IMR-90 (cell line): ENCODE measurements around the gene MPP2. TPM values are rescaled to one million over a fixed set of nuclear protein-coding genes. Genes with fewer than 3 reads are reported as not detected.
A peak's percentile ranks its signal among the peaks of the same experiment; 100 is the strongest.

ENCODE experiments used
- ATAC-seq: fragments of 200-7000 bp; cut with Tn5 transposase; 2 replicates; pipeline ENCODE4 v1.9.1; 2020; ENCODE audit warnings: low read depth, mild to moderate bottlenecking, moderate library complexity
- BruUV-seq: library from RNA; stranded (reverse); fragments of 400-500 nt; replicated peaks from 2 replicates; lab custom pipeline; 2021; lab: Mats Ljungman, UMichigan
- CTCF ChIA-PET: fragments of 300-600 bp; formaldehyde crosslinking; extraction: SDS; loops from one replicate; lab custom pipeline; 2021; ENCODE audit warnings: antibody characterized with exemption; lab: Yijun Ruan, JAX
- POLR2A ChIA-PET: fragments of 300-600 bp; sonication (Branson Sonifier 250); formaldehyde crosslinking; loops from one replicate; lab custom pipeline; 2022; ENCODE audit warnings: antibody characterized with exemption; ENCODE audit not compliant: unreplicated experiment; lab: Charles Lee
- DNase-seq: peaks from one replicate; pipeline ENCODE4 v3.0.0; 2013
- H2AFZ ChIP-seq: replicated peaks from 2 replicates; pipeline ENCODE3; 2013; ENCODE audit warnings: low read length, mild to moderate bottlenecking; ENCODE audit not compliant: poor library complexity
- H2AK5ac ChIP-seq: 2 replicates; pipeline ENCODE4 v1.6.1; 2013; ENCODE audit warnings: low read depth, low read length, inconsistent platforms
- H2AK9ac ChIP-seq: replicated peaks from 2 replicates; pipeline ENCODE3; 2013; ENCODE audit warnings: mild to moderate bottlenecking, low read depth, low read length, moderate library complexity; ENCODE audit not compliant: poor library complexity
- H2BK120ac ChIP-seq: 2 replicates; pipeline ENCODE4 v1.6.1; 2013; ENCODE audit warnings: low read depth, low read length, inconsistent platforms
- H2BK15ac ChIP-seq: 3 replicates; pipeline ENCODE4 v1.6.1; 2013; ENCODE audit warnings: low read depth, low read length, inconsistent platforms
- H2BK20ac ChIP-seq: 2 replicates; pipeline ENCODE4 v1.6.1; 2013; ENCODE audit warnings: low read depth, mild to moderate bottlenecking, inconsistent platforms, low read length, moderate library complexity
- H2BK5ac ChIP-seq: 2 replicates; pipeline ENCODE4 v1.6.1; 2013; ENCODE audit warnings: mild to moderate bottlenecking, low read depth, low read length, inconsistent platforms; ENCODE audit not compliant: poor library complexity, severe bottlenecking
- H3K14ac ChIP-seq: replicated peaks from 2 replicates; pipeline ENCODE4 v1.6.1; 2013; ENCODE audit warnings: low read depth, low read length, inconsistent platforms
- H3K18ac ChIP-seq: 2 replicates; pipeline ENCODE4 v1.6.1; 2013; ENCODE audit warnings: low read depth, low read length, control low read depth
- H3K23ac ChIP-seq: 2 replicates; pipeline ENCODE4 v1.6.1; 2013; ENCODE audit warnings: low read depth, low read length, inconsistent platforms
- H3K27ac ChIP-seq: 2 replicates; pipeline ENCODE4 v1.5.1; 2013; ENCODE audit warnings: mild to moderate bottlenecking, control low read depth, low read length; ENCODE audit not compliant: insufficient read depth
- H3K27me3 ChIP-seq: 2 replicates; pipeline ENCODE4 v1.6.1; 2013; ENCODE audit warnings: low read length; ENCODE audit not compliant: control insufficient read depth, insufficient read depth
- H3K36me3 ChIP-seq: 2 replicates; pipeline ENCODE4 v1.6.1; 2013; ENCODE audit warnings: low read length, mixed read lengths; ENCODE audit not compliant: control insufficient read depth, insufficient read depth
- H3K4ac ChIP-seq: 2 replicates; pipeline ENCODE4 v1.6.1; 2013; ENCODE audit warnings: low read depth, low read length, inconsistent platforms
- H3K4me1 ChIP-seq: 2 replicates; pipeline ENCODE4 v1.6.1; 2013; ENCODE audit warnings: low read length, mixed read lengths; ENCODE audit not compliant: control insufficient read depth, insufficient read depth
- H3K4me2 ChIP-seq: 2 replicates; pipeline ENCODE4 v1.6.1; 2013; ENCODE audit warnings: low read depth, mild to moderate bottlenecking, control low read depth, low read length, moderate library complexity
- H3K4me3 ChIP-seq: 2 replicates; pipeline ENCODE4 v1.5.1; 2013; ENCODE audit warnings: low read depth, mild to moderate bottlenecking, control low read depth, low read length, moderate library complexity; ENCODE audit not compliant: insufficient read depth
- H3K56ac ChIP-seq: 2 replicates; pipeline ENCODE4 v1.6.1; 2013; ENCODE audit warnings: low read length, inconsistent platforms; ENCODE audit not compliant: insufficient read depth; ENCODE audit errors: extremely low read depth
- H3K79me1 ChIP-seq, 2 experiments: 2 replicates each; pipeline ENCODE4 v1.6.1; 2013; ENCODE audit warnings: low read length in 2 of 2, inconsistent platforms in 1 of 2, low read depth in 1 of 2
- H3K9ac ChIP-seq: 2 replicates; pipeline ENCODE4 v1.6.1; 2013; ENCODE audit warnings: low read depth, low read length, control low read depth
- H3K9me1 ChIP-seq: 2 replicates; pipeline ENCODE4 v1.6.1; 2013; ENCODE audit warnings: low read length, inconsistent platforms; ENCODE audit not compliant: insufficient read depth
- H3K9me3 ChIP-seq: 2 replicates; pipeline ENCODE4 v1.6.1; 2013; ENCODE audit warnings: low read length; ENCODE audit not compliant: control insufficient read depth, insufficient read depth
- H4K20me1 ChIP-seq: 2 replicates; pipeline ENCODE4 v1.6.1; 2013; ENCODE audit warnings: low read length, inconsistent platforms; ENCODE audit not compliant: insufficient read depth
- H4K5ac ChIP-seq: 2 replicates; pipeline ENCODE4 v1.6.1; 2013; ENCODE audit warnings: mild to moderate bottlenecking, low read depth, low read length, control low read depth
- H4K8ac ChIP-seq, 2 experiments: 2 replicates each; pipeline ENCODE4 v1.6.1; 2013; ENCODE audit warnings: low read depth in 2 of 2, low read length in 2 of 2, control low read depth in 1 of 2, inconsistent platforms in 1 of 2
- H4K91ac ChIP-seq: 2 replicates; pipeline ENCODE4 v1.6.1; 2013; ENCODE audit warnings: low read depth, low read length, inconsistent platforms; ENCODE audit not compliant: insufficient read depth
- BHLHE40 ChIP-seq: fragments of 150-350 bp; IDR thresholded peaks from 2 replicates; pipeline ENCODE4 v1.6.1; 2016; ENCODE audit warnings: mild to moderate bottlenecking, low read depth, low read length
- CEBPB ChIP-seq: IDR thresholded peaks from 2 replicates; pipeline ENCODE4 v1.6.1; 2012; ENCODE audit warnings: low read depth, low read length, improper control_type of control experiment
- CHD1 ChIP-seq: IDR thresholded peaks from 2 replicates; pipeline ENCODE4 v1.6.1; 2012; ENCODE audit warnings: low read depth, low read length, improper control_type of control experiment
- FOS ChIP-seq: fragments of 150-350 bp; IDR thresholded peaks from 2 replicates; pipeline ENCODE4 v1.6.1; 2016; ENCODE audit warnings: low read depth, low read length
- MAFK ChIP-seq: IDR thresholded peaks from 2 replicates; pipeline ENCODE4 v1.6.1; 2012; ENCODE audit warnings: low read depth, low read length, improper control_type of control experiment
- MXI1 ChIP-seq: IDR thresholded peaks from 2 replicates; pipeline ENCODE4 v1.6.1; 2012; ENCODE audit warnings: low read depth, mild to moderate bottlenecking, low read length, moderate library complexity, borderline replicate concordance
- NFE2L2 ChIP-seq: fragments of 150-350 bp; IDR thresholded peaks from 2 replicates; pipeline ENCODE4 v1.6.1; 2016; ENCODE audit warnings: low read depth, mild to moderate bottlenecking, low read length
- POLR2A ChIP-seq: IDR thresholded peaks from 2 replicates; pipeline ENCODE4 v1.6.1; 2012; ENCODE audit warnings: mild to moderate bottlenecking, low read depth, low read length
- RAD21 ChIP-seq: IDR thresholded peaks from 2 replicates; pipeline ENCODE4 v1.6.1; 2012; ENCODE audit warnings: low read length, improper control_type of control experiment
- RCOR1 ChIP-seq: IDR thresholded peaks from 2 replicates; pipeline ENCODE4 v1.6.1; 2012; ENCODE audit warnings: mild to moderate bottlenecking, low read length, improper control_type of control experiment; ENCODE audit not compliant: insufficient replicate concordance
- RFX5 ChIP-seq: IDR thresholded peaks from 2 replicates; pipeline ENCODE4 v1.8.0; 2012; ENCODE audit warnings: low read depth, mild to moderate bottlenecking, low read length, moderate library complexity
- SMC3 ChIP-seq: fragments of 150-350 bp; IDR thresholded peaks from 2 replicates; pipeline ENCODE4 v1.6.1; 2016; ENCODE audit warnings: low read depth, mild to moderate bottlenecking, antibody characterized with exemption, low read length, moderate library complexity
- USF2 ChIP-seq: fragments of 150-350 bp; IDR thresholded peaks from 2 replicates; pipeline ENCODE4 v1.6.1; 2017; ENCODE audit warnings: mild to moderate bottlenecking, antibody characterized with exemption, low read length, low read depth
- WGBS, 2 experiments: methylation state at CpG; one replicate each; pipeline versions ENCODE4 v1.1.5 to v1.1.7; 2013; ENCODE audit warnings: missing lambda C conversion rate in 2 of 2; ENCODE audit not compliant: insufficient read length in 1 of 2; ENCODE audit errors: extremely low coverage in 2 of 2; 5-methylcytosine and 5-hydroxymethylcytosine counted together
- dilution Hi-C: fragments of 300-500 bp; cut with HindIII; formaldehyde crosslinking; loops from one replicate; pipeline ENCODE4 v1.14.3; 2018; ENCODE audit warnings: low sequenced_read_pairs; ENCODE audit not compliant: unreplicated experiment
- in situ Hi-C: fragments of 300-500 bp; cut with MboI; formaldehyde crosslinking; loops from 3 replicates; pipeline ENCODE4 v1.14.3; 2019; ENCODE audit warnings: low sequenced_read_pairs, inconsistent platforms, mixed read lengths
- intact Hi-C: fragments of 100-400 bp; cut with micrococcal nuclease; formaldehyde crosslinking; loops from 2 replicates; pipeline ENCODE4 v1.10.0; 2022
- polyA plus RNA-seq, 3 experiments: library from polyadenylated mRNA; depleted of rRNA; stranded (reverse); fragments of >200 nt; gene quantifications; 2 replicates each; pipeline ENCODE4 v1.2.3, GENCODE V29; 2012; ENCODE audit warnings: low replicate concordance in 1 of 3
- total RNA-seq: library from RNA; depleted of rRNA; stranded (reverse); fragments of >200 nt; gene quantifications from 2 replicates; pipeline ENCODE4 v1.2.3, GENCODE V29; 2012
- TF ChIP-seq, protein P1 (sequence below): fragments of 150-350 bp; IDR thresholded peaks from 2 replicates; pipeline ENCODE4 v1.6.1; 2016; ENCODE audit warnings: low read depth, mild to moderate bottlenecking, low read length, moderate library complexity, borderline replicate concordance

The MPP2 gene
- total and polyA plus RNA-seq, 2 of the 4 experiments (the other 2 are of a cell fraction), result 3.2 to 3.8 TPM

GRCh38 chr17:43942051-43942685, 34.8 kb upstream of the MPP2 start, which contains the start of gene PPY:
PPY (minus strand) TSS chr17:43942476; CDS start chr17:43941654, 822 bp downstream.
- in situ Hi-C loops, result loop anchor here (5.0 to 10.0 kb wide), 2 partner anchors 60 to 223 kb away; partner anchors contain the start of gene NAGS
- BruUV-seq, result no TSS peak
- Histone ChIP-seq H3K9ac (no peak within 1 kb of the TSS), H3K9me3 (no peaks in the 10 kb centered on the region), H2AK9ac (no peak within 1 kb of the TSS), H2BK120ac (no peak within 1 kb of the TSS), H2BK15ac (no peak within 1 kb of the TSS), H3K56ac (no peak within 1 kb of the TSS), H3K4ac (no peak within 1 kb of the TSS), H3K18ac (no peak within 1 kb of the TSS), H3K23ac (no peak within 1 kb of the TSS), H4K20me1 (no peaks in the 10 kb centered on the region; the same call in 1 of the 2 replicates), H3K9me1 (no peaks in the 10 kb centered on the region; the same call in 1 of the 2 replicates), H2AK5ac (no peak within 1 kb of the TSS), H2BK5ac (no peak within 1 kb of the TSS), H3K27ac (no peak within 1 kb of the TSS), H3K4me3 (no peak within 1 kb of the TSS), H3K14ac (no peak within 1 kb of the TSS), H2BK20ac (no peak within 1 kb of the TSS), H3K4me1 (no peaks in the 10 kb centered on the region; the same call in 1 of the 2 replicates), H3K4me2 (no peak within 1 kb of the TSS), H4K91ac (no peak within 1 kb of the TSS), H4K8ac (no peak within 1 kb of the TSS), H3K36me3 (no peaks in the 10 kb centered on the region), H3K27me3 (peaks cover 33% of the 10 kb centered on the region), H2AFZ (peak within 1 kb of the TSS; percentile 5), H4K5ac (no peak within 1 kb of the TSS), H3K79me1 (no peaks in the 10 kb centered on the region)
- intact Hi-C loops, result loop anchor here (5.0 kb wide), 1 partner anchor 65 kb away; no protein-coding TSS in a partner anchor
- POLR2A ChIA-PET, result no interaction called here
- dilution Hi-C loops, result no loop called here
- CTCF ChIA-PET, result interaction anchor here (2.5 kb wide), 1 partner anchor 51 kb away, joined by 11 read pairs; no protein-coding TSS in a partner anchor
- DNase-seq (no peak), ATAC-seq (no peak)
- TF ChIP-seq RFX5 (no peak), SMC3 (no peak), CHD1 (no peak), RAD21 (no peak), MXI1 (no peak), MAFK (no peak), POLR2A (no peak), RCOR1 (no peak), NFE2L2 (no peak), USF2 (no peak), FOS (no peak), BHLHE40 (no peak), CEBPB (no peak)
- TF ChIP-seq, protein P1, sequence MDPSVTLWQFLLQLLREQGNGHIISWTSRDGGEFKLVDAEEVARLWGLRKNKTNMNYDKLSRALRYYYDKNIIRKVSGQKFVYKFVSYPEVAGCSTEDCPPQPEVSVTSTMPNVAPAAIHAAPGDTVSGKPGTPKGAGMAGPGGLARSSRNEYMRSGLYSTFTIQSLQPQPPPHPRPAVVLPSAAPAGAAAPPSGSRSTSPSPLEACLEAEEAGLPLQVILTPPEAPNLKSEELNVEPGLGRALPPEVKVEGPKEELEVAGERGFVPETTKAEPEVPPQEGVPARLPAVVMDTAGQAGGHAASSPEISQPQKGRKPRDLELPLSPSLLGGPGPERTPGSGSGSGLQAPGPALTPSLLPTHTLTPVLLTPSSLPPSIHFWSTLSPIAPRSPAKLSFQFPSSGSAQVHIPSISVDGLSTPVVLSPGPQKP, result no peak
- WGBS, 2 experiments, result 20% methylated on average over 2 of the region's 17 CpGs; no CpG with 5 or more reads in 1 of the 2 experiments
